Esophagus (tissue), 2 donors: ENCODE measurements around the gene DDIT3. TPM values are rescaled to one million over a fixed set of nuclear protein-coding genes. Genes with fewer than 3 reads are reported as not detected.
"Not testable (repeated sequence)": the region's sequence is repeated elsewhere in the genome, so short reads cannot be mapped to it uniquely, and the experiment has no call there.

Experiments
- H3K27ac ChIP-seq, 2 donors: one replicate each; pipeline ENCODE4 v1.5.1; 2013; ENCODE audit warnings: low read depth in 2 of 2, mild to moderate bottlenecking in 2 of 2, inconsistent platforms in 1 of 2, low read length in 1 of 2, moderate library complexity in 1 of 2
- H3K27me3 ChIP-seq, 2 donors: one replicate each; pipeline ENCODE4 v1.6.1; 2013; ENCODE audit warnings: low read length in 2 of 2, control low read depth in 1 of 2, mild to moderate bottlenecking in 1 of 2; ENCODE audit not compliant: insufficient read depth in 2 of 2, control insufficient read depth in 1 of 2
- H3K36me3 ChIP-seq, 2 donors: one replicate each; pipeline ENCODE4 v1.6.1; 2013; ENCODE audit warnings: low read length in 1 of 2; ENCODE audit not compliant: control insufficient read depth in 2 of 2, insufficient read depth in 2 of 2
- H3K4me1 ChIP-seq, 2 donors: one replicate each; pipeline ENCODE4 v1.6.1; 2013; ENCODE audit warnings: low read length in 1 of 2; ENCODE audit not compliant: control insufficient read depth in 2 of 2, insufficient read depth in 2 of 2
- H3K4me3 ChIP-seq, 2 donors: one replicate each; pipeline ENCODE4 v1.5.1; 2013; ENCODE audit warnings: low read length in 2 of 2, mild to moderate bottlenecking in 2 of 2, low read depth in 1 of 2, moderate library complexity in 1 of 2
- H3K9me3 ChIP-seq, 2 donors: one replicate each; pipeline ENCODE4 v1.6.1; 2013; ENCODE audit warnings: mild to moderate bottlenecking in 2 of 2, low read depth in 1 of 2, low read length in 1 of 2, moderate library complexity in 1 of 2; ENCODE audit not compliant: control insufficient read depth in 2 of 2, insufficient read depth in 1 of 2
- WGBS, 2 donors: extraction: QIAGEN DNeasy Blood & Tissue Kit; methylation state at CpG; one replicate each; pipeline ENCODE4 v1.1.7; 2013; 5-methylcytosine and 5-hydroxymethylcytosine counted together
- polyA plus RNA-seq, 2 donors: library from polyadenylated mRNA; stranded (reverse); fragments of 200-250 nt; gene quantifications; one replicate each; pipeline ENCODE4 v1.2.3, GENCODE V29; 2013
- donor health status: healthy with polysubstance abuse.
- donor health status: Bipolar disorder and iron deficiency.

DDIT3 gene
- polyA plus RNA-seq, 2 donors: 19.8 to 30.7 TPM

DNA sequence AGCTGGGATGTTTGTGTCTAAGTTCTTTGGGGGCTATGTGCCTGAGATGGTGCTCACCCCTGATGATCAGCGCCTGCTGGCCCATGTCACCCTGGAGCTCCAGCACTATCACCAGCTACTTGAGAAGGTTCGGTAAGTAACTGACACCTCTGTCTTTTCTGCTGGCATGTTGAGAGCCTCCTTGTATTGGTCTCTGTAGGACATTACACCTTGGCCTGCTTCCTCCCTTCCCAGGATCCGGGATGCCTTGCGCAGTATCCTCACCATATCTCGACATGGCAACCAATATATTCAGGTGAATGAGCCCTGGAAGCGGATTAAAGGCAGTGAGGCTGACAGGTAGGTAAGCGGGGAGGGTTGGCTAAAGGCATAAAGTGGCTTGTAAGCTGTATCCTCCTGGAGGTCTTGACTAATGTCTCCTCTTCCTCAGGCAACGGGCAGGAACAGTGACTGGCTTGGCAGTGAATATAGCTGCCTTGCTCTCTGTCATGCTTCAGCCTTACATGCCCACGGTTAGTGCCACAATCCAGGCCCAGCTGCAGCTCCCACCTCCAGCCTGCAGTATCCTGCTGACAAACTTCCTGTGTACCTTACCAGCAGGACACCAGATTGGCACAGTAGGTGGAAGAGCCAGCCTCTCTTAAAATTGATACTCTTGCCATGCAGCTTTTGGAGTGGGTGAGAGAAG is 5.5 kb downstream of the DDIT3 start:
- WGBS, 2 donors: 80 to 84% methylated on average over 9 of the region's 9 CpGs
- Histone ChIP-seq H3K27me3 (no peaks in the 10 kb centered on the region), H3K36me3 (peaks cover 28 to 37% of the 10 kb centered on the region in 2 donors), H3K27ac (peak overlapping the region in 1 of 2 donors; percentile 42), H3K4me3 (no peak overlapping the region), H3K4me1 (no peaks in the 10 kb centered on the region), H3K9me3 (no peaks in the 10 kb centered on the region)

DNA sequence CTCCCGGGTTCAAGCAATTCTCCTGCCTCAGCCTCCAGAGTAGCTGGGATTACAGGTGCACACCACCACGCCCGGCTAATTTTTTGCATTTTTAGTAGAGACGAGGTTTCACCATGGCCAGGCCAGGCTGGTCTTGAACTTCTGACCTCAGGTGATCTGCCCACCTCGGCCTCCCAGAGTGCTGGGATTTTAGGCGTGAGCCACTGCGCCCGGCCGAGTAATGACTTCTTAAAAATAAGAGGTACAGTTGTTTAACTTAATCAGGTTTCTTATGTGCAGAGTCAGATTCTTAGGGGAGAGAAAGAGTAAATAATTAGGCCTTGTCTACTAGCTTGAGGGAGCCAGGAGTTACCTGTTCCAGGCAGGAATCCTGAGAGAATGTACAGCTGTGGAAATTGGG is 6.1 kb downstream of the DDIT3 start:
- H3K4me1 ChIP-seq, H3K27me3 ChIP-seq: not testable (repeated sequence)

GRCh38 chr12:57513677-57514076 is 6.6 kb downstream of the DDIT3 start:
- H3K4me3 ChIP-seq, H3K27me3 ChIP-seq, H3K27ac ChIP-seq, H3K4me1 ChIP-seq, H3K9me3 ChIP-seq: not testable (repeated sequence)
- peaks cover 28 to 37% of the 10 kb centered on the region in 2 donors for H3K36me3 ChIP-seq
- WGBS, 2 donors: 93 to 94% methylated on average over 6 of the region's 6 CpGs

More for the DNA sequence above, 6.1 kb downstream of the DDIT3 start:
- peaks cover 28 to 37% of the 10 kb centered on the region in 2 donors for H3K36me3 ChIP-seq
- not testable (repeated sequence) for H3K4me3 ChIP-seq, H3K27ac ChIP-seq, H3K9me3 ChIP-seq
- 82 to 92% methylated on average over 9 of the region's 9 CpGs for WGBS, 2 donors

DNA sequence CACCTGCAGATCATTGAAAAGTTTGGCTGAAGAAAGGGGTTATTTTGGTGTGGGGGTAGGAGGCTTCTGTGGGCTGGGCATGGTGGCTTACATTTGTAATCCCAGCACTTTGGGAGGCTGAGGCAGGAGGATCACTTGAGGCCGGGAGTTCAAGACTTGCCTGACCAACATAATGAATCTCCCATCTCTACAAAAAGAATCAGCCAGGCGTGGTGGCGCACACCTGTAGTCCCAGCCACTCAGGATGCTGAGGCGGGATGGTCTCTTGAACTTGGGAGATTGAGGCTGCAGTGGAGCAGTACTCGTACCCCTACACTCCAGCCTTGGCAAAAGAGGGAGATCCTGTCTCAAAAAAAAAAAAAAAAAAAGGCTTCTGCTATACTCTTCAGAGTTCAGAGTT is 7.0 kb downstream of the DDIT3 start:
- Histone ChIP-seq H3K4me1 (no peaks in the 10 kb centered on the region), H3K9me3 (no peaks in the 10 kb centered on the region), H3K4me3 (no peak overlapping the region), H3K27me3 (no peaks in the 10 kb centered on the region), H3K27ac (no peak overlapping the region), H3K36me3 (peaks cover 28 to 37% of the 10 kb centered on the region in 2 donors)
- WGBS, 2 donors: 94 to 96% methylated on average over 5 of the region's 5 CpGs

GRCh38 chr12:57512665-57513064 is 7.6 kb downstream of the DDIT3 start:
- 89 to 91% methylated on average over 6 of the region's 6 CpGs for WGBS, 2 donors
- H3K27ac ChIP-seq: peak overlapping the region in 1 of 2 donors; percentile 0
- no peaks in the 10 kb centered on the region for H3K4me1 ChIP-seq
- peaks cover 28 to 37% of the 10 kb centered on the region in 2 donors for H3K36me3 ChIP-seq
- no peaks in the 10 kb centered on the region for H3K27me3 ChIP-seq
- H3K9me3 ChIP-seq: no peaks in the 10 kb centered on the region
- no peak overlapping the region for H3K4me3 ChIP-seq

- no peaks in the 10 kb centered on the region for H3K27me3 ChIP-seq
- H3K9me3 ChIP-seq: no peaks in the 10 kb centered on the region
- peaks cover 23 to 31% of the 10 kb centered on the region in 2 donors for H3K36me3 ChIP-seq
- no peak overlapping the region for H3K4me3 ChIP-seq
- WGBS, 2 donors: 96 to 98% methylated on average over 7 of the region's 7 CpGs
- no peaks in the 10 kb centered on the region for H3K4me1 ChIP-seq
- H3K27ac ChIP-seq: peak overlapping the region in 1 of 2 donors; percentile 13
These were observed 8.6 kb downstream of the DDIT3 start for GRCh38 chr12:57511588-57512325.

DNA sequence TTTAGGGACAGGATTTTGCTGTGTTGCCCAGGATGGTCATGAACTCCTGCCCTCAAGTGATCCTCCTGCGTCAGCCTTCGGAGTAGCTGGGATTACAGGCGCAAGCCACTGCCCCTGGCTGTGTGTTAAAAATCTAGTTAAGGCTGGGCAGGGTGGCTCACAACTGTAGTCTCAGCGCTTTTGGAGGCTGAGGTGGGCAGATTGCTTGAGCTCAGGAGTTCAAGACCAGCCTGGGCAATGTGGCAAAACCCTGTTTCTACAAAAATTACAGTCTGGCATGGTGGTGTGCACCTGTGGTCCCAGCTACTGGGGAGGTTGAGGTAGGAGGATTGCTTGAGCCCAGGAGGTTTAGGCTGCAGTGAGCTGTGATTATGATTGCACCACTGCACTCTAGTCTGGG is 9.2 kb downstream of the DDIT3 start:
- WGBS, 2 donors: 97 to 99% methylated on average over 4 of the region's 4 CpGs
- Histone ChIP-seq H3K36me3 (peaks cover 19 to 32% of the 10 kb centered on the region in 2 donors), H3K27me3 (no peaks in the 10 kb centered on the region), H3K4me1 (no peaks in the 10 kb centered on the region), H3K9me3 (no peaks in the 10 kb centered on the region), H3K27ac (no peak overlapping the region), H3K4me3 (no peak overlapping the region)

- H3K36me3 ChIP-seq: peaks cover 20 to 21% of the 10 kb centered on the region in 2 donors
- not testable (repeated sequence) for H3K4me1 ChIP-seq, H3K27me3 ChIP-seq, H3K4me3 ChIP-seq, H3K9me3 ChIP-seq, H3K27ac ChIP-seq
- WGBS, 2 donors: 96 to 100% methylated on average over 9 to 24 of the region's 28 CpGs
These were observed 12.5 kb downstream of the DDIT3 start for GRCh38 chr12:57507796-57508195.

DNA sequence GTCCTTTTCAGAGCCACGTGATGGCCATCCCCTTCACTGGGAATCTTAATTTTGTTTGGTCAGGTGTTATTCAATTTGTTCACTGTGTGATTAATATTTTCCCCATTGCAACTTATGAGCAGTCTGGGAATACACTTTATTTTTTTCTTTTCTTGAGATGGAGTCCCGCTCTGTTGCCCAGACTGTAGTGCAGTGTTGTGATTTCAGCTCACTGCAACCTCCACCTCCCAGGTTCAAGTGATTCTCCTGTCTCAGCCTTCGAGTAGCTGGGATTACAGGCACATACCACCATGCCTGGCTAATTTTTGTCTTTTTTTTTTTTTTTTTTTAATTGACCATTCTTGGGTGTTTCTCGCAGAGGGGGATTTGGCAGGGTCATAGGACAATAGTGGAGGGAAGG is 13.8 kb downstream of the DDIT3 start:
- WGBS, 2 donors: 92 to 96% methylated on average over 4 of the region's 4 CpGs
- not testable (repeated sequence) for H3K4me3 ChIP-seq, H3K27me3 ChIP-seq, H3K4me1 ChIP-seq, H3K9me3 ChIP-seq, H3K27ac ChIP-seq
- peaks cover 14 to 16% of the 10 kb centered on the region in 2 donors for H3K36me3 ChIP-seq
